Activated B cell treated with CpG ODN at 0.5 μM for 24 hours (primary cell): ENCODE results near the gene CEL. TPM values are rescaled to one million over a fixed set of nuclear protein-coding genes. Genes with fewer than 3 reads are reported as not detected.

Experiments
- ATAC-seq: fragments of 200-7000 bp; cut with Tn5 transposase; one replicate; pipeline ENCODE4 v1.10.0; 2021; ENCODE audit warnings: low read depth, mild to moderate bottlenecking, moderate library complexity
- CTCF ChIA-PET: fragments of 350-600 bp; sonication (Branson Sonifier 250); formaldehyde crosslinking; loops from one replicate; lab custom pipeline; 2021; ENCODE audit warnings: antibody characterized with exemption; lab: Charles Lee
- POLR2A ChIA-PET: fragments of 350-600 bp; sonication (Branson Sonifier 250); formaldehyde crosslinking; loops from one replicate; lab custom pipeline; 2021; ENCODE audit warnings: antibody characterized with exemption; lab: Charles Lee
- DNase-seq: peaks from one replicate; pipeline ENCODE4 v3.0.0; 2022
- H3K27ac Mint-ChIP-seq: one replicate; pipeline ENCODE4 v1.8.0; 2020; ENCODE audit warnings: mixed read lengths
- H3K27me3 Mint-ChIP-seq: one replicate; pipeline ENCODE4 v1.8.0; 2021; ENCODE audit warnings: mixed read lengths
- H3K36me3 Mint-ChIP-seq: one replicate; pipeline ENCODE4 v1.8.0; 2021; ENCODE audit warnings: low read depth, mixed read lengths
- H3K4me1 Mint-ChIP-seq: one replicate; pipeline ENCODE4 v1.8.0; 2021; ENCODE audit warnings: mixed read lengths
- H3K4me3 Mint-ChIP-seq: one replicate; pipeline ENCODE4 v1.8.0; 2020; ENCODE audit warnings: mild to moderate bottlenecking, mixed read lengths
- H3K9me3 Mint-ChIP-seq: one replicate; pipeline ENCODE4 v1.8.0; 2020; ENCODE audit warnings: mixed read lengths
- intact Hi-C: fragments of 100-400 bp; cut with micrococcal nuclease; formaldehyde crosslinking; loops from one replicate; pipeline ENCODE4 v1.15.1; 2024
- total RNA-seq: library from RNA; stranded (reverse); gene quantifications from 2 replicates; pipeline ENCODE4 v1.2.3, GENCODE V29; 2022
- TF ChIP-seq, protein P1 (sequence below): fragments of 200-600 bp; IDR thresholded peaks from one replicate; pipeline ENCODE4 v1.8.0; 2022; ENCODE audit warnings: antibody characterized with exemption, mild to moderate bottlenecking

CEL gene
- total RNA-seq, 1 donor from 2014 or later, result 0.49 TPM

DNA sequence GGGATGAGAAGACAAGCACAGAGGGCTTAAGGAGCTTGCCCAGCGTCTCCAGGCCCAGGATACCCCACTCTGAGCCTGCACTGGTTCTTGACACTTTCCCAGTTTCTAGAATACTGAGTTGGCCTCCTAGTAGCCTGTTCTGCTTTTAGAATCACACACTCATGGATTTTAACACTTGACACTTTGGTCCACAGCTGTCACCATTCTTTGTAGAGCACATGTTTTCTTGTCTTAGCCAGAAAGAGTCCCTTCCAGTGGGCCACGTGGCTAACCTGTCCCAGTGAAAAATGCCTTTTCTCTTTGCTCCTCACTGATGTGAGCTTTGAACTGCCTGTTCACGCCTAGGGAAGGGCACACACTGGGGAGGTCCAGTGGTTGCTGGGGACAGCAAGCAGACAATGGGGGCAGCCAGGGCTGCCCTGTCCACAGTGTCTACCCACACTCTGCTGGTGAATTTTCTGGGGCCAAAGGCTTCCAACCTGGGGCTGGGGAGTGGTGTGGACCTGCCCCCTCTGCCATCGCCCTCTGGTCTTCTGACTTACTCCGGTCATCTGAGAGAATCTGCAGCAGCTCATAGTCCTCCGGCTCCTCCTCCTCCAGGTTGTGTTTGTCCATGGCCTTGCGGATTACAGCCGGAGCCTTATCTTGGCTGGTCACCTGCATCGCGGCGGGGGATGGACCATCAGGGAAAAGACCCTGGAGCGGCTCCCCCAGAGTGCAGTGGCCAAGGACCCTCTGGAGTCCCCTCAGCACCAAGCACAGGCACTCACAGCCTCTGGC lies 38.1 kb downstream of the CEL start:
- intact Hi-C loops, result loop anchor here (5.0 kb wide), 1 partner anchor 387 kb away; no protein-coding TSS in a partner anchor
- Mint-ChIP-seq H3K4me3 (no peak overlapping the region), H3K9me3 (peaks cover 14% of the 10 kb centered on the region), H3K27ac (no peak overlapping the region), H3K36me3 (peaks cover 72% of the 10 kb centered on the region), H3K27me3 (no peaks in the 10 kb centered on the region), H3K4me1 (no peaks in the 10 kb centered on the region)
- TF ChIP-seq, protein P1, sequence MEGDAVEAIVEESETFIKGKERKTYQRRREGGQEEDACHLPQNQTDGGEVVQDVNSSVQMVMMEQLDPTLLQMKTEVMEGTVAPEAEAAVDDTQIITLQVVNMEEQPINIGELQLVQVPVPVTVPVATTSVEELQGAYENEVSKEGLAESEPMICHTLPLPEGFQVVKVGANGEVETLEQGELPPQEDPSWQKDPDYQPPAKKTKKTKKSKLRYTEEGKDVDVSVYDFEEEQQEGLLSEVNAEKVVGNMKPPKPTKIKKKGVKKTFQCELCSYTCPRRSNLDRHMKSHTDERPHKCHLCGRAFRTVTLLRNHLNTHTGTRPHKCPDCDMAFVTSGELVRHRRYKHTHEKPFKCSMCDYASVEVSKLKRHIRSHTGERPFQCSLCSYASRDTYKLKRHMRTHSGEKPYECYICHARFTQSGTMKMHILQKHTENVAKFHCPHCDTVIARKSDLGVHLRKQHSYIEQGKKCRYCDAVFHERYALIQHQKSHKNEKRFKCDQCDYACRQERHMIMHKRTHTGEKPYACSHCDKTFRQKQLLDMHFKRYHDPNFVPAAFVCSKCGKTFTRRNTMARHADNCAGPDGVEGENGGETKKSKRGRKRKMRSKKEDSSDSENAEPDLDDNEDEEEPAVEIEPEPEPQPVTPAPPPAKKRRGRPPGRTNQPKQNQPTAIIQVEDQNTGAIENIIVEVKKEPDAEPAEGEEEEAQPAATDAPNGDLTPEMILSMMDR, result no peak
- POLR2A ChIA-PET, result interaction anchor here (0.6 kb wide), 1 partner anchor 122 kb away, joined by 3 read pairs; no protein-coding TSS in a partner anchor
- CTCF ChIA-PET, result interaction anchor here (22.0 kb wide), 1 partner anchor 46 kb away, joined by 369 read pairs; no protein-coding TSS in a partner anchor
- ATAC-seq (no peak), DNase-seq (no peak)

DNA sequence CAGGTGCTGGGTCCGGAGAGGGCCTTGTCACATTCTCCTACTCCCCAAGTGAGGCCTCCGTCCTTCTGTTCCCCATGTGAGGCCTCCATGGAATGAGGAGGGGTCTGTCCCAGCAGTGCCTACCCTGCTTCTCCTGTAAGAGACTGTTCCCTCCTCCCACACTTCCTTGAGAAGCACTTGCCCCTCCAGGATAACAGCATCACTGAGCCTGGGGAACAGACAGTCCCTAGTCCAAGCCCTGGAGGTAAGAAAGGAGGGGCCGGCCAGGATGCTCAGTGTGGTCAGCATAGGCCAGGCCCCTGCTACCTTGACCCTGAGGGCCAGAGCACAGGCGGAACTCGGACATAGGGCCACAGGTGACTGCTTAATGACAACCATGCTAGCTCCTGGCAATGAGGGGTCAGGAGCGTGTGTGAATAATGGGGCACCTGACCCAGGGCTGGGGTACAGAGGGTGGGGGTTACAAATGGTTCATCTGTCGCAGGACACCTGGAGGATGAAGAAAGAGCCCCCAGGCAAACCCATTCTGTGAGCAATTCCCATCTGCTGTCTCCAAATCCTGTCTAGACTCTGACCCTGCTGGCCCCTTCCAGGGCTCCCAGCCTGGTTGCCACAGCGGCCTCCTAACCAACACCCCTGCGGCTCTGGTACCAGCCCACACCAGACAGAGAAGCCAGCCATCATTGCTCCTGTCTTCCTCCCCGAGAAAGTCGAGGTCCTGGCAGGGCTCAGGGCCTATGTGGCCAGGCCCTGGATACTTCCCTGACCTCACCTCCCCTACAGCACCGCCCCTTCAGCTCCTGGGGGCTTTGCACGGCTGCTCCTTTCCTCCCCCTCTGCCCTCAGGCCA lies 39.0 kb downstream of the CEL start:
- no peaks in the 10 kb centered on the region for H3K4me1 Mint-ChIP-seq
- ATAC-seq (no peak), DNase-seq (no peak)
- ChIA-PET CTCF (interaction anchor here (1.6 to 22.0 kb wide), 2 partner anchors 10 to 45 kb away, joined by 4 to 369 read pairs; no protein-coding TSS in a partner anchor), POLR2A (interaction anchor here (0.6 to 2.0 kb wide), 3 partner anchors 43 to 123 kb away, joined by 3 to 12 read pairs (median 3); no protein-coding TSS in a partner anchor)
- intact Hi-C loops, result loop anchor here (5.0 kb wide), 1 partner anchor 387 kb away; no protein-coding TSS in a partner anchor
- peaks cover 74% of the 10 kb centered on the region for H3K36me3 Mint-ChIP-seq
- no peak overlapping the region for H3K4me3 Mint-ChIP-seq
- no peak overlapping the region for H3K27ac Mint-ChIP-seq
- TF ChIP-seq, protein P1, result no peak
- H3K27me3 Mint-ChIP-seq, result no peaks in the 10 kb centered on the region
- peaks cover 9% of the 10 kb centered on the region for H3K9me3 Mint-ChIP-seq

DNA sequence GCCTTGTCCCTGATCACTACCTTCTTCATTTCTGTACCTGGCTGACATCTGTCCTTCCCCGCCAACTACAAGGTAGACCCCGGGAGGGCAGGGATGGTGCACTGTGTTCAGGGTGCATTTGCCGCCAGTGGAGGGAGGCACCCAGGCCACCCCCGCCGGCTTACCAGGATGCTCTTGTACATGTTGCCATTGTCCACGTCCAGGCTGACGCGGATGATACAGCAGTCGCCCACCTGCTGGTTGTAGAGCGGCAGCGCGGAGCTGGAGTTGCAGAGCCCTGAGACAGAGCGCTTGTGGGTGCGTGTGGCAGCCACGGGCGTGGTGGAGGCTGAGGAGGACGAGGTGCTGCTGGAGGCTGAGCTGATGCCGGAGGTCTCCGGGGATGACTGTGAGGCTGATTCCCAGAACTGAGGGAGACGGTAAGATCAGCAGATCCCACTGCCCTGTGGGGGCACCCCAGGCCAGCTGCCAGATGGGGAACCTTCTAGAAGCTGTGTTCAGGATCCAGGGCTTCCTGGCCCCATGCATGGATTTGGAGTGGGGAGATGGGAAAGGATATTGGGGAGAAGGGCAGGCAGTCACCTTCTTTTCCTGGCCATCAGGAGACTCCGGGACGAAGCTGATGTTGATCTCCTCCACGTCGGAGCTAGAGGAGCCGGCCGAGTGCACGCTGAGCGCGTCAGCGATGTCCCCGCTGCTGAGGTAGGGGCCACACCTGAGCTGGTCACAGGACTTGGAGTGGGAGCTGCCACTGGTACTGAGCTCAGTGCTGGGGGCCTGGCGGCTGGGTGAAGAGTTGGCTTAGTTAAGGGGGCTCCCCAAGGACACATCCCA lies 39.8 kb downstream of the CEL start:
- TF ChIP-seq, protein P1, result no peak
- CTCF ChIA-PET, result interaction anchor here (1.3 to 22.0 kb wide), 3 partner anchors 9 to 45 kb away, joined by 4 to 369 read pairs (median 5); no protein-coding TSS in a partner anchor
- H3K36me3 Mint-ChIP-seq, result peaks cover 75% of the 10 kb centered on the region
- POLR2A ChIA-PET, result interaction anchor here (1.3 to 2.0 kb wide), 2 partner anchors 42 to 46 kb away, joined by 3 to 12 read pairs; no protein-coding TSS in a partner anchor
- ATAC-seq, result no peak
- no peak overlapping the region for H3K4me3 Mint-ChIP-seq
- peaks cover 1% of the 10 kb centered on the region for H3K9me3 Mint-ChIP-seq
- H3K27me3 Mint-ChIP-seq, result no peaks in the 10 kb centered on the region
- no peak for DNase-seq
- H3K27ac Mint-ChIP-seq, result no peak overlapping the region
- no peaks in the 10 kb centered on the region for H3K4me1 Mint-ChIP-seq
- intact Hi-C loops, result loop anchor here (5.0 kb wide), 1 partner anchor 386 kb away; no protein-coding TSS in a partner anchor

DNA sequence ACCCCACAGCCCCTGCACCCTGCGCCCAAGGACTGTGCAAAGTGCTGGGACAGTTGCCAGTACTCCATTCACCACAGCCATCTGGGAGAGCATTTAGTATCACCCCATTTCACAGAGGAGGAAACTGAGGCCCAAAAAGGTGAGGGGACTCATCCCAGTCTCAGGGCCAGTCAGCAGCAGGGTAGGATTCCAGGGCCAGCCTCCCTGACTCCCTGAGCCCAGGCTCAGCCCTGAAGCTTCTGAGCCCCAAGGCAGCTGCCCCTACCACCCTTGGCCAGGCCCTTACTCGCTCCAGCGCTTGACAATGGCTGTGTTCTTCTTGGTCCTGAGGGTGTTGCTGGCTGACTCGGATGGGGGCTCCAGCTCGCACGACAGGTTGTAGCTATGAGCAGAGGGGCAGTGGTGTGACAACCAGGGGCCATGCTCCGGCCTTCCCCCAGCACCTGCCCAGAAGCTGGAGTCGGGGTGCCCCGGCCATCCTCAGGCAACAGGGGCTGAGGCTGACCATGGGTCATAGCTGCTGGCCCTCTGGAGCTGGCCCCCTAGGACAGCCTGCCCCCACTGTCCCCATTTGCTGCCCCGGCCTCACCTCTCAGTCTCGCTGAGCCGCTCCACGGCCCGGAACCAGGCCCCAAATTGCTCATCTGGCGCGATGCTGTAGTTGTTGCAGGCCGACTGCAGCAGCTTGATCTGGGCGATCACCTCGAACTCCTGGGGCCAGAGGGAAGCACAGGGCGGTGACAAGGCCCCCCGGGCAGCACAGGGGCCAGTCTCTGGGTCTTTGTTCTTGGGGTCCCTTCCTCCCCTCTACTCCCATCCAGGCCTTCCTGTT lies 40.6 kb downstream of the CEL start:
- POLR2A ChIA-PET, result interaction anchor here (1.3 to 2.0 kb wide), 2 partner anchors 42 to 45 kb away, joined by 3 to 12 read pairs; no protein-coding TSS in a partner anchor
- no peaks in the 10 kb centered on the region for H3K27me3 Mint-ChIP-seq
- no peak for DNase-seq
- no peak overlapping the region for H3K27ac Mint-ChIP-seq
- no peak for ATAC-seq
- CTCF ChIA-PET, result interaction anchor here (1.3 to 22.0 kb wide), 3 partner anchors 8 to 44 kb away, joined by 4 to 369 read pairs (median 5); no protein-coding TSS in a partner anchor
- H3K9me3 Mint-ChIP-seq, result no peaks in the 10 kb centered on the region
- peaks cover 76% of the 10 kb centered on the region for H3K36me3 Mint-ChIP-seq
- TF ChIP-seq, protein P1, result no peak
- H3K4me1 Mint-ChIP-seq, result no peaks in the 10 kb centered on the region
- no peak overlapping the region for H3K4me3 Mint-ChIP-seq
- intact Hi-C loops, result loop anchor here (1.0 to 5.0 kb wide), 3 partner anchors 42 to 385 kb away; no protein-coding TSS in a partner anchor
